Kidney (tissue), 14 donors: ENCODE measurements around the gene VPS4B. TPM values are rescaled to one million over a fixed set of nuclear protein-coding genes. Genes with fewer than 3 reads are reported as not detected.

Source experiments
- DNase-seq, 5 donors: peaks; one replicate each; pipeline ENCODE4 v3.0.0-alpha.2; 2013 to 2020
- FAIRE-seq: peaks from 2 replicates; lab custom pipeline; 2012; peaks lifted over from hg19 to GRCh38; lab: Jason Lieb, UNC
- H3K27ac ChIP-seq, 2 donors: one replicate each; pipeline ENCODE4 v1.7.0; 2013; ENCODE audit warnings: low read depth in 2 of 2, low read length in 2 of 2, inconsistent platforms in 1 of 2
- H3K27me3 ChIP-seq: one replicate; pipeline ENCODE4 v1.7.1; 2013; ENCODE audit warnings: low read length, inconsistent platforms; ENCODE audit not compliant: control insufficient read depth, insufficient read depth
- H3K36me3 ChIP-seq, 3 donors: one replicate each; pipeline versions ENCODE4 v1.7.0 to v1.7.1; 2013; ENCODE audit warnings: low read length in 3 of 3, control low read depth in 1 of 3, inconsistent platforms in 1 of 3; ENCODE audit not compliant: insufficient read depth in 3 of 3, control insufficient read depth in 2 of 3
- H3K4me1 ChIP-seq, 3 donors: one replicate each; pipeline versions ENCODE4 v1.7.0 to v1.7.1; 2013; ENCODE audit warnings: low read length in 3 of 3, inconsistent platforms in 1 of 3, low read depth in 1 of 3; ENCODE audit not compliant: control insufficient read depth in 2 of 3, insufficient read depth in 2 of 3
- H3K4me3 ChIP-seq, 3 donors: one replicate each; pipeline versions ENCODE4 v1.7.0 to v1.8.1; 2013; ENCODE audit warnings: low read length in 3 of 3, control low read depth in 1 of 3, inconsistent platforms in 1 of 3
- H3K9ac ChIP-seq, 3 donors: one replicate each; pipeline versions ENCODE4 v1.7.0 to v1.7.1; 2013; ENCODE audit warnings: low read length in 3 of 3, control low read depth in 1 of 3, inconsistent platforms in 1 of 3
- H3K9me3 ChIP-seq, 3 donors: one replicate each; pipeline versions ENCODE4 v1.7.0 to v1.7.1; 2013; ENCODE audit warnings: low read length in 3 of 3, control low read depth in 1 of 3, inconsistent platforms in 1 of 3; ENCODE audit not compliant: control insufficient read depth in 2 of 3, insufficient read depth in 1 of 3
- CTCF ChIP-seq: IDR thresholded peaks from 3 replicates; pipeline ENCODE4 v1.5.1; 2012; ENCODE audit warnings: mild to moderate bottlenecking, moderate library complexity, borderline replicate concordance; ENCODE audit not compliant: insufficient read depth; ENCODE audit errors: extremely low read depth
- intact Hi-C: fragments of 100-400 bp; cut with DNase I; formaldehyde crosslinking; loops from one replicate; pipeline ENCODE4 v1.11.1; 2022
- polyA plus RNA-seq: library from polyadenylated mRNA; stranded (reverse); fragments of 350-450 nt; fragmentation: Illumina TruSeq; extraction: RNeasy Lipid Tissue Mini Kit (QIAGEN cat#74804); gene quantifications from one replicate; pipeline ENCODE4 v1.2.3, GENCODE V29; 2014; ENCODE audit warnings: low read depth, low replicate concordance; ENCODE audit not compliant: insufficient read depth
- total RNA-seq: library from RNA; stranded (reverse); fragmentation: NEBNext Ultra II Directional; extraction: Animal tissue kit (Norgen Biotek cat#: 25700); gene quantifications from one replicate; pipeline ENCODE4 v1.2.1, GENCODE V29; 2021
- donor health status: control.
- donor health status: control.
- donor health status: control.
- donor health status: control.
- donor health status: control.
- donor health status: DM: yes; HTN: yes; CAD: no.
- donor health status: Normal renal cell carcinoma (clear cell type).

Gene VPS4B
- total and polyA plus RNA-seq, 2 donors from 2014 or later: 15.7 to 63.7 TPM

- no peak for FAIRE-seq
- no peak overlapping the region for H3K4me3 ChIP-seq
- H3K4me1 ChIP-seq: no peaks in the 10 kb centered on the region
- H3K9me3 ChIP-seq: no peaks in the 10 kb centered on the region
- H3K9ac ChIP-seq: no peak overlapping the region
- DNase-seq: no peak
- H3K36me3 ChIP-seq: no peaks in the 10 kb centered on the region
- no peaks in the 10 kb centered on the region for H3K27me3 ChIP-seq
- no peak for TF ChIP-seq CTCF
- H3K27ac ChIP-seq: no peak overlapping the region
- intact Hi-C loops: no loop called here
Measured at GRCh38 chr18:63440219-63440618, 17.9 kb upstream of the VPS4B start.

DNA sequence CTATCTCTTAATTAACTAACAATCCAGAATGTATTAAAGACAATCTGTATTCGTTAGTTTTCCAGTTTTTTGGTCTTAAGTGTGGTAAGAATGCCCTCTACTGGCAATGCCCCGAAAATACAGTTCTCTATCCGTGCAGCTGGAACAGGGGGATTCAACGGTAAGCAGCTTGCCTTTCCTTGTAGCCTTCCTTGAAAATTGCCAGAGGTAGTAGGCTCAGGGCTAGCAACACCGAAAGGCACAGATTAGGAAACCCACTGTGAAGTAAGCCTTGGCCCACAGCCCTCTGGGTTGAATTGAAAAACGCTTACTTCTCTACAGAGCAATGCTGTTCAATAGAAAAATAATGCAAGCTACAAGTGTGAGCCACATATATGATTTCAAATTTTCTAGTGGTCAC is 17.1 kb upstream of the VPS4B start:
- DNase-seq (peak in 4 of 5 donors; percentile 51 to 80 (median 72)), FAIRE-seq (peak; percentile 94)
- H3K4me3 ChIP-seq: no peak overlapping the region

GRCh38 chr18:63438181-63438580 is 15.9 kb upstream of the VPS4B start:
- no peak for FAIRE-seq
- H3K4me1 ChIP-seq: no peaks in the 10 kb centered on the region
- TF ChIP-seq CTCF: no peak
- H3K27me3 ChIP-seq: no peaks in the 10 kb centered on the region
- no peak overlapping the region for H3K4me3 ChIP-seq
- no peaks in the 10 kb centered on the region for H3K9me3 ChIP-seq
- DNase-seq: no peak
- intact Hi-C loops: loop anchor here (10.0 kb wide), 2 partner anchors 93 to 423 kb away; no protein-coding TSS in a partner anchor
- H3K36me3 ChIP-seq: no peaks in the 10 kb centered on the region
- no peak overlapping the region for H3K9ac ChIP-seq
- no peak overlapping the region for H3K27ac ChIP-seq

More for the DNA sequence above, 17.1 kb upstream of the VPS4B start:
- Histone ChIP-seq H3K4me1 (no peaks in the 10 kb centered on the region), H3K36me3 (no peaks in the 10 kb centered on the region), H3K27me3 (no peaks in the 10 kb centered on the region), H3K9ac (no peak overlapping the region), H3K27ac (no peak overlapping the region), H3K9me3 (no peaks in the 10 kb centered on the region)
- peak; percentile 83 for TF ChIP-seq CTCF
- intact Hi-C loops: loop anchor here (10.0 kb wide), 2 partner anchors 95 to 425 kb away; no protein-coding TSS in a partner anchor

DNA sequence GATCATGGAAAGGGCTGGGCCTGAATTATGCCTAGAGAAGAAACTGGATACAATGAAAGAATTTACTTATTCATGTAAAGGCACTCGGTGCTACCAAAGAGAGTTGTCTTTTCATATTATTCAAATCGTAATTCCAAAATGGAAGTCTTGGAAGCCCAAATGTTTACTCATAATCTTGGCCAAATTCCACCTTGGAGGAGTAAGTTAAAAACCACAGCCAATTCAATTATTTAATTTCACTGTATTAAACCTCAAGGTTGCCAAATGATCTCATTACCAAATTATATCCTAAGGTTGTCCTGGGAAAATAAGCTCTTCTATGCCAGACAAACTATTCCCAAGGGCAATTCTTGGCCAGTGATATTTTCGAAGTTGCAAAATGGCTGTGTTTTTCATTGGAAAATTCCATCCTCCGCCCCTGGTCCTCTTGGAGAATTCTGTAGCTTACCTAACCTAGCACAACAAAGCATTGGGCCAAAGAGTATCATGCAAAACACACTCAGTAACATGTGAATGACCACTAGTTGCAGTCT is 11.1 kb upstream of the VPS4B start:
- H3K9me3 ChIP-seq: no peaks in the 10 kb centered on the region
- no peaks in the 10 kb centered on the region for H3K27me3 ChIP-seq
- DNase-seq: no peak
- H3K36me3 ChIP-seq: no peaks in the 10 kb centered on the region
- H3K4me1 ChIP-seq: no peaks in the 10 kb centered on the region
- no peak overlapping the region for H3K9ac ChIP-seq
- TF ChIP-seq CTCF: no peak
- no peak overlapping the region for H3K4me3 ChIP-seq
- FAIRE-seq: no peak
- intact Hi-C loops: loop anchor here (10.0 kb wide), 2 partner anchors 89 to 419 kb away; no protein-coding TSS in a partner anchor
- H3K27ac ChIP-seq: no peak overlapping the region
